D721Med (cell line): ENCODE results near the gene CDSN.

ENCODE experiments used
- DNase-seq: peaks from one replicate; pipeline ENCODE4 v3.0.0; 2011; ENCODE audit warnings: low spot score; ENCODE audit not compliant: insufficient read length
- FAIRE-seq: peaks from 2 replicates; lab custom pipeline; 2011; peaks lifted over from hg19 to GRCh38; lab: Jason Lieb, UNC
- TF ChIP-seq, protein P1 (sequence below): IDR thresholded peaks from 2 replicates; pipeline ENCODE4 v1.5.1; 2012; ENCODE audit warnings: mild to moderate bottlenecking, control low read depth; ENCODE audit not compliant: insufficient read depth; ENCODE audit errors: missing control alignments

Gene CDSN

DNA sequence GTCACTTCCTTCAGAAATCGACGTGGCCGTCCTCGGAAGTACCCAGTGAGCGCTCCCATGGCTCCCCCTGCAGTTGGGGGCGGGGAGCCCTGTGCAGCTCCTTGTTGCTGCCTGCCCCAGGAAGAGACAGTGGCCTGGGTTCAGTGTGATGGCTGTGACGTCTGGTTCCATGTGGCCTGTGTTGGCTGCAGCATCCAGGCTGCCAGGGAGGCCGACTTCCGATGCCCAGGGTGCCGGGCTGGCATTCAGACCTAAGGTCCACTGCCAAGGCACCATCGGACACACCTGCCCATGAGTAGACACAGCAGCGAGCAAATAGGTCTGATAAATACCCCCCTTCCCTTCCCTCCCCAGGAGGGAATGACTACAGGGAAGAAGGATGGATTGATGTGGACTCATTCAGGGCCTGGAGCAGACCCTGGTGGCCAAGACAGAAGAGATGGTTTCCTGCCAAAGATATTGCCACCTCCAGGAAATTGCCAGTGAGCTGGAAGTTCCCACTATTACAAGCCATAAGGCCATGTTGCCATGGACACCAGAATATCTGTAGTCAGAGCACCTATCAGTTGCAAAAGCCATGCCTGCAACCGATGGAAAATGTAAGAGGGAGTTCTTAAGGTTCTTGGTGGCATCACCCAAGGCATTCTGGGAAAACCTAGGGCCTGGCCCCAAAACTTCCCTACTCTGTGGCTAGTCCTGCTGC, 42.4 kb upstream of the CDSN start:
- DNase-seq (no peak), FAIRE-seq (no peak)
- TF ChIP-seq, protein P1, sequence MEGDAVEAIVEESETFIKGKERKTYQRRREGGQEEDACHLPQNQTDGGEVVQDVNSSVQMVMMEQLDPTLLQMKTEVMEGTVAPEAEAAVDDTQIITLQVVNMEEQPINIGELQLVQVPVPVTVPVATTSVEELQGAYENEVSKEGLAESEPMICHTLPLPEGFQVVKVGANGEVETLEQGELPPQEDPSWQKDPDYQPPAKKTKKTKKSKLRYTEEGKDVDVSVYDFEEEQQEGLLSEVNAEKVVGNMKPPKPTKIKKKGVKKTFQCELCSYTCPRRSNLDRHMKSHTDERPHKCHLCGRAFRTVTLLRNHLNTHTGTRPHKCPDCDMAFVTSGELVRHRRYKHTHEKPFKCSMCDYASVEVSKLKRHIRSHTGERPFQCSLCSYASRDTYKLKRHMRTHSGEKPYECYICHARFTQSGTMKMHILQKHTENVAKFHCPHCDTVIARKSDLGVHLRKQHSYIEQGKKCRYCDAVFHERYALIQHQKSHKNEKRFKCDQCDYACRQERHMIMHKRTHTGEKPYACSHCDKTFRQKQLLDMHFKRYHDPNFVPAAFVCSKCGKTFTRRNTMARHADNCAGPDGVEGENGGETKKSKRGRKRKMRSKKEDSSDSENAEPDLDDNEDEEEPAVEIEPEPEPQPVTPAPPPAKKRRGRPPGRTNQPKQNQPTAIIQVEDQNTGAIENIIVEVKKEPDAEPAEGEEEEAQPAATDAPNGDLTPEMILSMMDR = no peak

DNA sequence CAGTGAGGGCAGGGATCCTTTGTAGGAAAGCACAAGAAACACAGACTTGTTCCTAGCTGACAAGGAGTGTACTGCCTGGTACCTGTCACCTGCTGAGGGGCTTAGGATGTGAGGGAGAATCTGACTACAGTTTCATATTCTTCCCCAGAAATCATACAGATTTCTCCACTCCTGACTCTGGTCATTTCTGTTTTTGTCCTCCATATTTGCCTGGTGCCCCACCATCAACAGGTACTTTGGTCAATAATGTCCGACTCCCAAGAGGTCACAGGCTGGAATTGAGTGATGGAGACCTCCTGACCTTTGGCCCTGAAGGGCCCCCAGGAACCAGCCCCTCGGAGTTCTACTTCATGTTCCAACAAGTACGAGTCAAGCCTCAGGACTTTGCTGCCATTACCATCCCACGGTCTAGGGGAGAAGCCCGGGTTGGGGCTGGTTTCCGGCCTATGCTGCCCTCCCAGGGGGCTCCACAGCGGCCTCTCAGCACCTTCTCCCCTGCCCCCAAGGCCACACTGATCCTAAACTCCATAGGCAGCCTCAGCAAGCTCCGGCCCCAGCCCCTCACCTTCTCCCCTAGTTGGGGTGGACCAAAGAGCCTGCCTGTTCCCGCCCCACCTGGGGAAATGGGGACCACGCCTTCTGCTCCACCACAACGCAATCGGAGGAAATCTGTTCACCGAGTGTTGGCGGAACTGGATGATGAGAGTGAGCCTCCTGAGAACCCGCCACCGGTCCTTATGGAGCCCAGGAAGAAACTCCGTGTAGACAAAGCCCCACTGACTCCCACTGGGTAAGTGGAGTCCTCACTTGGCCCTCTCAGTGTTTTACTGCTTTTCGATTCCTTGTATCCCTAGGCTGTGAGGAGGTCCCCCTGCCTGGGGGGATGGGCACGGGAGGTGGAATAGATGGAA, 41.2 kb upstream of the CDSN start:
- TF ChIP-seq, protein P1 = no peak
- DNase-seq = no peak
- no peak for FAIRE-seq

DNA sequence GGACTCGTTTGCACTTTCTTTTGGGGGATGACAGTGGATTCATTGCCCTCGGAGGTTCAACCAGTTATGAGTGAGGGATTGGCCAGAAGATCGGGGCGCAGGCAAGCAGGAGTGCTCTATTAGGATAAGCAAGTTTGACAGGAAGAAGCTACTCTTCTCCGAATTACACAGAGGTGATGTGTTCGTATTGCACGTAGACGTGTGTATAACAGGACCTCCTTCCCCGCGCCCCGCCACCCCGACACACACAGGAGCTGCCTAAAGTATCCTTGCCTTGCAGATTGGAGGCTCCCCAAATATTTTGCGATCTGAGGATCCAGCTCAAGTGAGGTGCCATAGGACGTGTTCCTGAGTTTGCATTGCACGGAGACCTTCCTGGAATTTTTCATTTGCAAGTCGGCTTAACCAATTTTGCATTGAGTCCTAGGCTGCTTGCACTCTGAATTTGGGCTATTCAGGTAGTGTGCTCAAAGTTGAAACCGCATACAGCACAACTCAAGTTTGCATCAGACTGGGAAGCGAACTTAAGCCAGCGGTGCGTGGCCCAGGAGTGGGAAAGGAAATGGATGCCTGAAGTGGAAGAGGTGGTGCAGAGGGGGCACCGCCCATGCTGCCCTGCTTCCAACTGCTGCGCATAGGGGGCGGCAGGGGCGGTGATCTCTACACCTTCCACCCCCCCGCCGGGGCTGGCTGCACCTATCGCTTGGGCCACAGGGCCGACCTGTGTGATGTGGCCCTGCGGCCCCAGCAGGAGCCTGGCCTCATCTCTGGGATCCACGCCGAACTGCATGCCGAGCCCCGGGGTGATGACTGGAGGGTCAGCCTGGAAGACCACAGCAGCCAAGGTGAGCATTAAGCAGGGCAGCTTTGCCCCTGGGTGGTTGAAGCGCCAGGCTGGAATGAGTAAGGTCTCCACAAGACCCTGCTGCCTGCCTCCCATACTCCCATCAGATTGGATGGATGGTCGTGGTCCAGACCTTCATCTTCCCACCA, 38.9 kb upstream of the CDSN start:
- TF ChIP-seq, protein P1 = no peak
- FAIRE-seq = no peak
- DNase-seq = no peak

DNA sequence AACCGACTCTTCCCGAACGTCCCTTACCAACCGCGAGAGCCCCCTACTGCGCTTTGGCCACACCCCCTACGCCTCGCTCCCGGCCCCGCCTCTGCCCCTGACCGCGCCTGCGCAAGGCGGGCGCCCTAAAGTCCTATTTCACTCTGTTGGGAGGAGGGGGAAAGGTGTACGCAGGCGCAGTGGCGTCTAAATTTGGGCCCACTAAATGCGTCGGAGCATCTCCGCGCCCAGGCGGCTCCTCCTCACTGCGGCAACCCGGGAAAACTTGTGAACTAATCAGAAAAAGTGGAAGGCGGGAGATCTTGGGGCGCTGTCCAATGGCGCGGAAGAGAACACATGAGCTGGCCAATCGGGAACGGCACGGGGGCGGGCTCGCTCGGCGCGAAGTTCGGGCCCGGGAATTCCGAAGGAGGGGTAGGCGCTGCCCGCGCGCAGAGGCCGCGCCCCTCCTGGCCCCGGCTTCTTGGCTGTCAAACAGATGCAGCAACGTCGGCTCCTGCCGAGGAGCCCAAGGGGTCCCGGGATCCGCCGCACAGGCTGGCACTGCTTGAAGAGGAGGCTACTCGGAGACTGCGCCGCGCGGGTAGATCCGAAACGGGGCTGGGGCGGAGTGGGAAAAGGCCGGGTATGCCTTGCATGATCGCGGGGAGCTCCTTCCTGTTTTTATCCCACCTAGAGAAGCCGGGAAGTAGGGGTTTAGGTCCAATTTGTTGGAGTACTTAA, 38.1 kb upstream of the CDSN start, which contains the start of gene TCF19:
Gene TCF19 (plus strand): TSS at position 450 of the 723 bp plus-strand sequence. CDS start 881 bp downstream, outside the sequence.
- DNase-seq (peak; percentile 99), FAIRE-seq (no peak)
- TF ChIP-seq, protein P1 = no peak

DNA sequence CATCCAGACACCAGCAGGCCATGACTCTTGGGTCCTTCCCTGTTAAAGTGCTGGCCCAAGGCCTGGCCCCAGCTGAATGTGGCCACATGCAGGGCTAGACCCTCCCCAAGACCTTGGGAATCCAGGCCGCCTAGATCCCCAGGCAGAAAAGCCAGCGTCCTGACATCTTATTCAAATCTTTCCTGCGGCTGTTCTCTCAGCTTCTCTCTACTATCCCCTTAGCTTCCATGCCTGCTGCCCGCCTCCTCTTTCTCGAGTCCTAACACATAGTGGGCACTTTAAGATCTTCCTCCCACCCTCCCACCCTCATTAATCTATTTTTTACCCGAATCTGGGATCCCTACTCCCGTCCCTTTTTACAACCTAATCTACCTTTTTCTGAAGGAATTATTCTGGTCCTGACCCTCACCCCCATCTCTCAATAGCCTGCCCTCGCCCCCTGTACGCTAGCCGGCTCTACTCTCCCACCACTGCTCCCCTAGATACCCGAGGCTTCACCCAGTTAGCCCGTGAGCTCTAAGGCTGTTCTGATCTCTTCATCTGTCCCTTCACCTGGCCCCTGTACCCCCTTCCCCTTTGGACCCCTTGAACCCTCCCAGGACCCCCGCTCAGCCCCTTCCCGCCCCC, 37.4 kb upstream of the CDSN start, which contains the start of gene CCHCR1:
Gene CCHCR1 (minus strand): TSS at position 290 of the 627 bp plus-strand sequence. CDS start 202 bp downstream, at position 88.
- no peak for DNase-seq
- no peak for FAIRE-seq
- TF ChIP-seq, protein P1 = no peak
